Trophoblast cell (in vitro differentiated cells and primary cell): ENCODE measurements around the gene ADH5.

Experiments used
- DNase-seq, 2 donors: peaks; one replicate each; pipeline ENCODE4 v3.0.0-alpha.2; 2016
- H2AFZ ChIP-seq: 2 replicates; pipeline ENCODE4 v1.6.1; 2013; ENCODE audit warnings: low read length, moderate library complexity, mild to moderate bottlenecking; ENCODE audit not compliant: insufficient read depth, poor library complexity
- H2AK5ac ChIP-seq: 2 replicates; pipeline ENCODE4 v1.6.1; 2013; ENCODE audit warnings: mild to moderate bottlenecking, low read length
- H2BK120ac ChIP-seq: 2 replicates; pipeline ENCODE4 v1.6.1; 2013; ENCODE audit warnings: low read length, mild to moderate bottlenecking, moderate library complexity; ENCODE audit not compliant: insufficient read depth, poor library complexity
- H2BK12ac ChIP-seq: 2 replicates; pipeline ENCODE4 v1.6.1; 2013; ENCODE audit warnings: mild to moderate bottlenecking, low read length, moderate library complexity
- H2BK5ac ChIP-seq: 2 replicates; pipeline ENCODE4 v1.6.1; 2013; ENCODE audit warnings: low read length, low read depth, moderate library complexity, mild to moderate bottlenecking; ENCODE audit not compliant: poor library complexity
- H3K14ac ChIP-seq: 2 replicates; pipeline ENCODE4 v1.6.1; 2013; ENCODE audit warnings: mild to moderate bottlenecking, low read length
- H3K18ac ChIP-seq: 2 replicates; pipeline ENCODE4 v1.6.1; 2013; ENCODE audit warnings: mild to moderate bottlenecking, low read length
- H3K23ac ChIP-seq: 2 replicates; pipeline ENCODE4 v1.6.1; 2013; ENCODE audit warnings: low read length
- H3K27ac ChIP-seq: 2 replicates; pipeline ENCODE4 v1.5.1; 2013; ENCODE audit warnings: low read depth, mild to moderate bottlenecking, inconsistent platforms, low read length, moderate library complexity
- H3K27me3 ChIP-seq: 2 replicates; pipeline ENCODE4 v1.6.1; 2013; ENCODE audit warnings: inconsistent platforms, mild to moderate bottlenecking, low read length, moderate library complexity; ENCODE audit not compliant: insufficient read depth
- H3K36me3 ChIP-seq, 2 experiments: 1 replicate in 1 of 2; 2 replicates in 1 of 2; pipeline ENCODE4 v1.6.1; 2013; ENCODE audit warnings: low read length in 2 of 2, mild to moderate bottlenecking in 2 of 2, moderate library complexity in 1 of 2; ENCODE audit not compliant: insufficient read depth in 2 of 2, control insufficient read depth in 1 of 2
- H3K4ac ChIP-seq: 2 replicates; pipeline ENCODE4 v1.6.1; 2013; ENCODE audit warnings: low read depth, mild to moderate bottlenecking, low read length, moderate library complexity
- H3K4me1 ChIP-seq, 2 experiments: 1 replicate in 1 of 2; 2 replicates in 1 of 2; pipeline ENCODE4 v1.6.1; 2013; ENCODE audit warnings: low read length in 2 of 2, mild to moderate bottlenecking in 2 of 2, moderate library complexity in 1 of 2; ENCODE audit not compliant: insufficient read depth in 2 of 2, control insufficient read depth in 1 of 2
- H3K4me2 ChIP-seq: 2 replicates; pipeline ENCODE4 v1.6.1; 2013; ENCODE audit warnings: inconsistent platforms, mild to moderate bottlenecking, low read length, moderate library complexity
- H3K4me3 ChIP-seq: 2 replicates; pipeline ENCODE4 v1.5.1; 2013; ENCODE audit warnings: mild to moderate bottlenecking, low read depth, low read length, inconsistent platforms
- H3K79me1 ChIP-seq: one replicate; pipeline ENCODE4 v1.6.1; 2013; ENCODE audit warnings: low read length
- H3K79me2 ChIP-seq: 2 replicates; pipeline ENCODE4 v1.6.1; 2013; ENCODE audit warnings: low read length, mild to moderate bottlenecking; ENCODE audit not compliant: control insufficient read depth, insufficient read depth, poor library complexity
- H3K9ac ChIP-seq: 2 replicates; pipeline ENCODE4 v1.6.1; 2013; ENCODE audit warnings: mild to moderate bottlenecking, low read length
- H3K9me3 ChIP-seq: 2 replicates; pipeline ENCODE4 v1.6.1; 2013; ENCODE audit warnings: low read depth, mild to moderate bottlenecking, control low read depth, inconsistent platforms, low read length; ENCODE audit not compliant: insufficient read depth
- H4K12ac ChIP-seq: 2 replicates; pipeline ENCODE4 v1.6.1; 2013; ENCODE audit warnings: low read depth, mild to moderate bottlenecking, low read length, moderate library complexity
- H4K8ac ChIP-seq: 2 replicates; pipeline ENCODE4 v1.6.1; 2013; ENCODE audit warnings: low read depth, mild to moderate bottlenecking, low read length, moderate library complexity
- H4K91ac ChIP-seq: one replicate; pipeline ENCODE4 v1.6.1; 2013; ENCODE audit warnings: low read depth, mild to moderate bottlenecking, low read length, moderate library complexity
- WGBS: extraction: QIAGEN DNeasy Blood & Tissue Kit; methylation state at CpG from one replicate; pipeline ENCODE4 v1.1.7; 2013; ENCODE audit warnings: missing lambda C conversion rate; ENCODE audit not compliant: insufficient read length, insufficient coverage; ENCODE audit errors: extremely low coverage; 5-methylcytosine and 5-hydroxymethylcytosine counted together

ADH5 gene

DNA sequence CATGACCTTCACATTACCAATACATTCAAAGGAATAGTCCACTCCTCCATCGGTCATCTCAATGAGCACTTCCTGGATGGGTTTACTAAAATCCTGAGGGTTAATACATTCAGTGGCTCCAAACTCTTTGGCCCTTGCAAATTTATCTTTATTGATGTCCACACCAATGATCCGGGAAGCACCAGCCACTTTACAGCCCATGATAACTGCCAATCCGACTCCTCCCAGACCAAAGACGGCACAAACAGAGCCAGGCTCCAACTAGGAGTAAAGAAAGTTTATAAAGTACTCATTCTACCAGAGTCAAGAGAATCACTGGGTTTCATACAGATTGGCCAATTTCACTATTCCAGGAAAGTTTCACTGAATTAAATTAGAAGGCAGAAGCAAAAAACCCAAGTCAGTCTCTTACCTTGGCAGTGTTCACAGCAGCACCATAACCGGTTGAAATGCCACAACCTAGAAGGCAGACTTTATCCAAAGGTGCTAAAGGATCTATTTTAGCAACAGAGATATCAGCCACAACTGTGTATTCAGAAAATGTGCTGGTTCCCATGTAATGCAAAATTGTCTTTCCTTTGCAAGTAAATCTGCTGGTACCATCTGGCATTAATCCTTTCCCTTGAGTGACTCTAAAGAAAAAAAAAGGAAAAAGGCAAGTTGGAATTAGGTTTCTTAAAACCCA lies 12.2 kb downstream of the ADH5 start:
- Histone ChIP-seq H3K4me1 (no peaks in the 10 kb centered on the region), H4K12ac (no peak overlapping the region), H3K4me3 (no peak overlapping the region), H3K14ac (no peak overlapping the region), H2AFZ (no peak overlapping the region), H3K4ac (no peak overlapping the region), H3K79me2 (no peaks in the 10 kb centered on the region), H4K8ac (no peak overlapping the region), H2BK12ac (no peak overlapping the region), H2BK120ac (no peak overlapping the region), H3K36me3 (peaks cover 18 to 44% of the 10 kb centered on the region in 2 experiments), H3K4me2 (no peak overlapping the region), H3K23ac (no peak overlapping the region), H3K27ac (no peak overlapping the region), H3K18ac (no peak overlapping the region), H2AK5ac (no peak overlapping the region), H3K9me3 (no peaks in the 10 kb centered on the region), H3K27me3 (no peaks in the 10 kb centered on the region), H2BK5ac (no peak overlapping the region), H3K9ac (no peak overlapping the region), H3K79me1 (no peaks in the 10 kb centered on the region), H4K91ac (no peak overlapping the region)
- DNase-seq: peak; percentile 11 to 57
- WGBS: no CpG with 5 or more reads among the region's 5 CpGs

- no peak overlapping the region for H2BK12ac ChIP-seq
- H3K18ac ChIP-seq: no peak overlapping the region
- H3K14ac ChIP-seq: no peak overlapping the region
- no peak overlapping the region for H2AFZ ChIP-seq
- H2BK5ac ChIP-seq: no peak overlapping the region
- no peak overlapping the region for H2BK120ac ChIP-seq
- no peak overlapping the region for H4K12ac ChIP-seq
- no peak overlapping the region for H3K23ac ChIP-seq
- DNase-seq: no peak
- no peaks in the 10 kb centered on the region for H3K4me1 ChIP-seq
- no peaks in the 10 kb centered on the region for H3K79me1 ChIP-seq
- H3K27ac ChIP-seq: no peak overlapping the region
- H3K4me3 ChIP-seq: no peak overlapping the region
- no peak overlapping the region for H4K91ac ChIP-seq
- H3K79me2 ChIP-seq: no peaks in the 10 kb centered on the region
- peaks cover 14 to 35% of the 10 kb centered on the region in 2 experiments for H3K36me3 ChIP-seq
- H2AK5ac ChIP-seq: no peak overlapping the region
- WGBS: no CpG with 5 or more reads among the region's 7 CpGs
- H3K27me3 ChIP-seq: no peaks in the 10 kb centered on the region
- no peak overlapping the region for H3K9ac ChIP-seq
- H4K8ac ChIP-seq: no peak overlapping the region
- H3K4ac ChIP-seq: no peak overlapping the region
- no peaks in the 10 kb centered on the region for H3K9me3 ChIP-seq
- no peak overlapping the region for H3K4me2 ChIP-seq
Measured at GRCh38 chr4:99074816-99075215, 13.8 kb downstream of the ADH5 start.

DNA sequence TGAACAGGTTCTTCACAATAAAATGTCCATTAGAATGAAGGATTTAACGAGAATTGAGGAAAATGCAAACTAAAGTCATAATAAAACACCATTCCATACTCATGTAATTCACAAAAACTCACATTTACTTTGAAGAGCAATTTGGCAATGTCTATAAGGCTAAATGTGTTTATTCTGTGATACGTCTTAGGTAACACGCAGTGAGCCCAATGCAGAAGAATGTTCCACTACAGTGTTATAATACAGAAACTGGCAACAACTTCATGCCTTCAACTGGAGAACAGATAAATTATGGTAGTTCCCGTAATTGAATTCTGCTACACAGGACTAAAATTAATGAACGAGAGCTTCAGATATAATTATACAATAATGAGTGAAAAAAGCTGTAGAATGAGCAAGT lies 17.4 kb downstream of the ADH5 start:
- peaks cover 20 to 26% of the 10 kb centered on the region in 2 experiments for H3K36me3 ChIP-seq
- no peak overlapping the region for H2BK5ac ChIP-seq
- H3K9ac ChIP-seq: no peak overlapping the region

DNA sequence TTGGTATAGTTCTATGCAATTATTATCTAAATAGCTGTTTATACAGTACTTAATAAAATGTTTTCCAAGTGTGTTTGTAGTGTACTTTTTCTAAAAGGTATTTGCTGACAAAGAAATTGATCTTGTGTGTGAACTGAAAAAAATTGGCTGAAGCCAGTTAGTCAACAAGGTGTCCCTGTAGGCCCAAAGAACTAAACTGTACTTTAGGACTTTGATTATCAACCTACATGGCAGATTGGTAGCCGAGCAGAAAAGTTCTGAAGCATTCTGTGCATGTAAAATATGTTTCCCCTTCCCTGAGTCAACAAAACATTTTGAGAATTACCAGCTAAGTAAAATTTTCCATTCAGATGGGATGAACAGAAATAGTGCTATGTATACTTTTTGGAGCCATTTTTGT lies 21.0 kb downstream of the ADH5 start:
- DNase-seq: peak in 1 of 2 donors; percentile 41
- H3K4me1 ChIP-seq: no peaks in the 10 kb centered on the region
- H4K91ac ChIP-seq: no peak overlapping the region
- no peak overlapping the region for H4K12ac ChIP-seq
- H2BK5ac ChIP-seq: no peak overlapping the region
- H3K14ac ChIP-seq: no peak overlapping the region
- no peak overlapping the region for H2BK12ac ChIP-seq
- no peak overlapping the region for H3K4me3 ChIP-seq
- no peaks in the 10 kb centered on the region for H3K9me3 ChIP-seq
- H3K9ac ChIP-seq: no peak overlapping the region
- no peaks in the 10 kb centered on the region for H3K27me3 ChIP-seq
- no peak overlapping the region for H3K27ac ChIP-seq
- H3K4ac ChIP-seq: no peak overlapping the region
- H3K36me3 ChIP-seq: peaks cover 12 to 13% of the 10 kb centered on the region in 2 experiments
- no peak overlapping the region for H3K23ac ChIP-seq
- no peaks in the 10 kb centered on the region for H3K79me1 ChIP-seq
- H2AK5ac ChIP-seq: no peak overlapping the region
- no peak overlapping the region for H3K18ac ChIP-seq
- H2BK120ac ChIP-seq: no peak overlapping the region
- H3K79me2 ChIP-seq: no peaks in the 10 kb centered on the region
- H2AFZ ChIP-seq: no peak overlapping the region
- H4K8ac ChIP-seq: no peak overlapping the region
- WGBS: no CpG with 5 or more reads among the region's 1 CpG
- no peak overlapping the region for H3K4me2 ChIP-seq

More for the DNA sequence above, 17.4 kb downstream of the ADH5 start:
- no peak for DNase-seq
- no peak overlapping the region for H4K91ac ChIP-seq
- H3K79me1 ChIP-seq: no peaks in the 10 kb centered on the region
- H3K23ac ChIP-seq: no peak overlapping the region
- no peak overlapping the region for H3K27ac ChIP-seq
- H2BK120ac ChIP-seq: no peak overlapping the region
- no peak overlapping the region for H2AK5ac ChIP-seq
- no peaks in the 10 kb centered on the region for H3K27me3 ChIP-seq
- no peak overlapping the region for H3K4me3 ChIP-seq
- no peak overlapping the region for H4K12ac ChIP-seq
- no peaks in the 10 kb centered on the region for H3K4me1 ChIP-seq
- H2BK12ac ChIP-seq: no peak overlapping the region
- H3K14ac ChIP-seq: no peak overlapping the region
- H3K4me2 ChIP-seq: no peak overlapping the region
- H3K18ac ChIP-seq: no peak overlapping the region
- H3K79me2 ChIP-seq: no peaks in the 10 kb centered on the region
- no peak overlapping the region for H3K4ac ChIP-seq
- no CpG with 5 or more reads among the region's 5 CpGs for WGBS
- H2AFZ ChIP-seq: no peak overlapping the region
- H4K8ac ChIP-seq: no peak overlapping the region
- H3K9me3 ChIP-seq: no peaks in the 10 kb centered on the region
